Stimulated activated effector memory CD8-positive, alpha-beta T cell treated with anti-CD3 and anti-CD28 coated beads, Interleukin-12 subunit alpha, Interleukin-12 subunit beta, amount 100 ng/mL, for 72 hours (primary cell): Measurements from ENCODE around the gene DHX34.
"Not testable (repeated sequence)": the region's sequence is repeated elsewhere in the genome, so short reads cannot be mapped to it uniquely, and the experiment has no call there.

Experiments used
- ATAC-seq: fragments of 150-1000 bp; cut with Tn5 transposase; 2 replicates; pipeline ENCODE4 v1.10.0; 2021
- DNase-seq, 2 donors: peaks; one replicate each; pipeline ENCODE4 v3.0.0; 2021 to 2022; ENCODE audit warnings: low spot score in 2 of 2
- H3K27ac Mint-ChIP-seq: one replicate; pipeline ENCODE4 v1.8.0; 2022; ENCODE audit warnings: mild to moderate bottlenecking, mixed read lengths
- H3K36me3 Mint-ChIP-seq: one replicate; pipeline ENCODE4 v1.8.0; 2022; ENCODE audit warnings: mild to moderate bottlenecking, mixed read lengths
- H3K4me1 Mint-ChIP-seq: one replicate; pipeline ENCODE4 v1.8.0; 2022; ENCODE audit warnings: mixed read lengths
- H3K4me3 Mint-ChIP-seq: one replicate; pipeline ENCODE4 v1.8.0; 2022; ENCODE audit warnings: mild to moderate bottlenecking, mixed read lengths
- H3K9me3 Mint-ChIP-seq: one replicate; pipeline ENCODE4 v1.8.0; 2022; ENCODE audit warnings: mixed read lengths

Gene DHX34

GRCh38 chr19:47343194-47343802 is 5.8 kb upstream of the DHX34 start:
- H3K27ac Mint-ChIP-seq: no peak overlapping the region
- no peak for ATAC-seq
- no peak overlapping the region for H3K4me3 Mint-ChIP-seq
- no peaks in the 10 kb centered on the region for H3K9me3 Mint-ChIP-seq
- no peak for DNase-seq
- peaks cover 1% of the 10 kb centered on the region for H3K4me1 Mint-ChIP-seq
- H3K36me3 Mint-ChIP-seq: no peaks in the 10 kb centered on the region

- Mint-ChIP-seq H3K27ac (no peak overlapping the region), H3K36me3 (peaks cover 7% of the 10 kb centered on the region), H3K4me3 (no peak overlapping the region), H3K9me3 (no peaks in the 10 kb centered on the region), H3K4me1 (peaks cover 11% of the 10 kb centered on the region)
- ATAC-seq: no peak
- DNase-seq: no peak
These were observed 4.7 kb upstream of the DHX34 start for GRCh38 chr19:47344425-47344824.

- not testable (repeated sequence) for H3K9me3 Mint-ChIP-seq, DNase-seq, ATAC-seq, H3K4me3 Mint-ChIP-seq, H3K27ac Mint-ChIP-seq
- H3K4me1 Mint-ChIP-seq: peaks cover 27% of the 10 kb centered on the region
- H3K36me3 Mint-ChIP-seq: peaks cover 14% of the 10 kb centered on the region
These were observed 3.1 kb upstream of the DHX34 start for GRCh38 chr19:47346024-47346423.

GRCh38 chr19:47350630-47351029 is 1.5 kb downstream of the DHX34 start:
- peaks cover 51% of the 10 kb centered on the region for H3K36me3 Mint-ChIP-seq
- H3K9me3 Mint-ChIP-seq: no peaks in the 10 kb centered on the region
- ATAC-seq (no peak), DNase-seq (no peak)
- peak overlapping the region; percentile 91 for H3K4me3 Mint-ChIP-seq
- H3K27ac Mint-ChIP-seq: no peak overlapping the region
- H3K4me1 Mint-ChIP-seq: peaks cover 46% of the 10 kb centered on the region

- Mint-ChIP-seq H3K36me3 (peaks cover 60% of the 10 kb centered on the region), H3K4me1 (peaks cover 46% of the 10 kb centered on the region), H3K9me3 (no peaks in the 10 kb centered on the region), H3K27ac (no peak overlapping the region), H3K4me3 (no peak overlapping the region)
- ATAC-seq (no peak), DNase-seq (no peak)
These were observed 2.4 kb downstream of the DHX34 start for GRCh38 chr19:47351548-47351947.

GRCh38 chr19:47352095-47352494 is 3.0 kb downstream of the DHX34 start:
- Mint-ChIP-seq H3K27ac (no peak overlapping the region), H3K36me3 (peaks cover 66% of the 10 kb centered on the region), H3K4me3 (no peak overlapping the region), H3K4me1 (peaks cover 46% of the 10 kb centered on the region), H3K9me3 (no peaks in the 10 kb centered on the region)
- DNase-seq (no peak), ATAC-seq (no peak)

- no peak overlapping the region for H3K4me3 Mint-ChIP-seq
- ATAC-seq (no peak), DNase-seq (no peak)
- peaks cover 44% of the 10 kb centered on the region for H3K4me1 Mint-ChIP-seq
- H3K27ac Mint-ChIP-seq: no peak overlapping the region
- no peaks in the 10 kb centered on the region for H3K9me3 Mint-ChIP-seq
- peaks cover 78% of the 10 kb centered on the region for H3K36me3 Mint-ChIP-seq
These were observed 4.2 kb downstream of the DHX34 start for GRCh38 chr19:47353307-47353712.

- peaks cover 99% of the 10 kb centered on the region for H3K36me3 Mint-ChIP-seq
- no peaks in the 10 kb centered on the region for H3K9me3 Mint-ChIP-seq
- ATAC-seq (no peak), DNase-seq (no peak)
- peaks cover 12% of the 10 kb centered on the region for H3K4me1 Mint-ChIP-seq
- H3K4me3 Mint-ChIP-seq: no peak overlapping the region
- no peak overlapping the region for H3K27ac Mint-ChIP-seq
These were observed 7.8 kb downstream of the DHX34 start for GRCh38 chr19:47356900-47357299.

- H3K4me3 Mint-ChIP-seq: no peak overlapping the region
- no peaks in the 10 kb centered on the region for H3K9me3 Mint-ChIP-seq
- DNase-seq: no peak
- peaks cover 100% of the 10 kb centered on the region for H3K36me3 Mint-ChIP-seq
- no peak overlapping the region for H3K27ac Mint-ChIP-seq
- peaks cover 6% of the 10 kb centered on the region for H3K4me1 Mint-ChIP-seq
- ATAC-seq: peak; percentile 16
These were observed 8.9 kb downstream of the DHX34 start for GRCh38 chr19:47357788-47358680.

- no peak for ATAC-seq
- Mint-ChIP-seq H3K9me3 (no peaks in the 10 kb centered on the region), H3K27ac (peak overlapping the region; percentile 59), H3K4me3 (no peak overlapping the region), H3K4me1 (peaks cover 6% of the 10 kb centered on the region), H3K36me3 (peaks cover 100% of the 10 kb centered on the region)
- no peak for DNase-seq
These were observed 9.8 kb downstream of the DHX34 start for GRCh38 chr19:47358936-47359335.

GRCh38 chr19:47362321-47362720 is 13.2 kb downstream of the DHX34 start:
- Mint-ChIP-seq H3K4me1 (no peaks in the 10 kb centered on the region), H3K27ac (no peak overlapping the region), H3K36me3 (peaks cover 100% of the 10 kb centered on the region), H3K4me3 (no peak overlapping the region), H3K9me3 (no peaks in the 10 kb centered on the region)
- ATAC-seq (no peak), DNase-seq (no peak)

GRCh38 chr19:47363758-47364531 is 14.8 kb downstream of the DHX34 start:
- ATAC-seq (no peak), DNase-seq (no peak)
- no peaks in the 10 kb centered on the region for H3K9me3 Mint-ChIP-seq
- H3K4me3 Mint-ChIP-seq: no peak overlapping the region
- H3K4me1 Mint-ChIP-seq: no peaks in the 10 kb centered on the region
- peaks cover 100% of the 10 kb centered on the region for H3K36me3 Mint-ChIP-seq
- H3K27ac Mint-ChIP-seq: no peak overlapping the region

- H3K4me1 Mint-ChIP-seq, H3K9me3 Mint-ChIP-seq, ATAC-seq, H3K27ac Mint-ChIP-seq, H3K4me3 Mint-ChIP-seq, DNase-seq: not testable (repeated sequence)
- H3K36me3 Mint-ChIP-seq: peaks cover 100% of the 10 kb centered on the region
These were observed 16.3 kb downstream of the DHX34 start for GRCh38 chr19:47365455-47365854.

GRCh38 chr19:47370045-47370611 is 21.0 kb downstream of the DHX34 start:
- no peak for ATAC-seq
- peak overlapping the region; percentile 20 for H3K27ac Mint-ChIP-seq
- peaks cover 85% of the 10 kb centered on the region for H3K36me3 Mint-ChIP-seq
- H3K4me3 Mint-ChIP-seq: no peak overlapping the region
- H3K4me1 Mint-ChIP-seq: no peaks in the 10 kb centered on the region
- H3K9me3 Mint-ChIP-seq: no peaks in the 10 kb centered on the region
- DNase-seq: no peak

GRCh38 chr19:47371261-47371660 is 22.1 kb downstream of the DHX34 start:
- Mint-ChIP-seq H3K27ac (no peak overlapping the region), H3K36me3 (peaks cover 79% of the 10 kb centered on the region), H3K4me1 (no peaks in the 10 kb centered on the region), H3K9me3 (no peaks in the 10 kb centered on the region), H3K4me3 (no peak overlapping the region)
- ATAC-seq: no peak
- DNase-seq: no peak
